ENCODE results near the gene VASH2.

GRCh38 chr1:213008564-213008963, 58.2 kb downstream of the VASH2 start:
- no peak for TF ChIP-seq CTCF (IDR thresholded peaks at IDR 0.05)
- no peak for TF ChIP-seq EZH2 (IDR thresholded peaks at IDR 0.05; ENCODE audit: borderline replicate concordance, insufficient read depth, low read depth, low read length, poor library complexity, severe bottlenecking)

Data from B cell (primary cell).